ENCODE measurements around the gene MIF4GD. TPM values are rescaled to one million over a fixed set of nuclear protein-coding genes. Genes with fewer than 3 reads are reported as not detected.

Gene MIF4GD
- total and polyA plus RNA-seq, 9 of the 15 experiments (the other 6 are each of a cell fraction or from before 2014, with no cell fraction given): 11.8 to 63.8 (median 28.1) TPM

GRCh38 chr17:75289832-75290337, 18.9 kb upstream of the MIF4GD start (continued):
- TF ChIP-seq HNRNPLL (IDR thresholded peaks at IDR 0.05; ENCODE audit: low read depth, low read length, poor library complexity, severe bottlenecking) (no peak), ZNF224 (CRISPR knock-in tag; IDR thresholded peaks at IDR 0.05) (no peak), ZNF785 (CRISPR knock-in tag; IDR thresholded peaks at IDR 0.05) (no peak), POLR2H (tag; IDR thresholded peaks at IDR 0.05; ENCODE audit: low read depth) (peak; percentile 88), ZNF143 (CRISPR knock-in tag; IDR thresholded peaks at IDR 0.05) (no peak), MCM3 (IDR thresholded peaks at IDR 0.05) (no peak), NR2F6 (CRISPR knock-in tag; IDR thresholded peaks at IDR 0.05) (no peak), ZNF584 (CRISPR knock-in tag; IDR thresholded peaks at IDR 0.05; ENCODE audit: low read depth) (no peak), ATF2 (CRISPR knock-in tag; IDR thresholded peaks at IDR 0.05) (no peak), LCOR (CRISPR knock-in tag; IDR thresholded peaks at IDR 0.05) (no peak; the same call in 1 of the 2 replicates), ZNF121 (CRISPR knock-in tag; conservative IDR thresholded peaks at IDR 0.05) (no peak), XRCC3 (IDR thresholded peaks at IDR 0.05) (no peak), CUX1 (CRISPR knock-in tag; IDR thresholded peaks at IDR 0.05) (no peak)
- TF ChIP-seq, protein P1, sequence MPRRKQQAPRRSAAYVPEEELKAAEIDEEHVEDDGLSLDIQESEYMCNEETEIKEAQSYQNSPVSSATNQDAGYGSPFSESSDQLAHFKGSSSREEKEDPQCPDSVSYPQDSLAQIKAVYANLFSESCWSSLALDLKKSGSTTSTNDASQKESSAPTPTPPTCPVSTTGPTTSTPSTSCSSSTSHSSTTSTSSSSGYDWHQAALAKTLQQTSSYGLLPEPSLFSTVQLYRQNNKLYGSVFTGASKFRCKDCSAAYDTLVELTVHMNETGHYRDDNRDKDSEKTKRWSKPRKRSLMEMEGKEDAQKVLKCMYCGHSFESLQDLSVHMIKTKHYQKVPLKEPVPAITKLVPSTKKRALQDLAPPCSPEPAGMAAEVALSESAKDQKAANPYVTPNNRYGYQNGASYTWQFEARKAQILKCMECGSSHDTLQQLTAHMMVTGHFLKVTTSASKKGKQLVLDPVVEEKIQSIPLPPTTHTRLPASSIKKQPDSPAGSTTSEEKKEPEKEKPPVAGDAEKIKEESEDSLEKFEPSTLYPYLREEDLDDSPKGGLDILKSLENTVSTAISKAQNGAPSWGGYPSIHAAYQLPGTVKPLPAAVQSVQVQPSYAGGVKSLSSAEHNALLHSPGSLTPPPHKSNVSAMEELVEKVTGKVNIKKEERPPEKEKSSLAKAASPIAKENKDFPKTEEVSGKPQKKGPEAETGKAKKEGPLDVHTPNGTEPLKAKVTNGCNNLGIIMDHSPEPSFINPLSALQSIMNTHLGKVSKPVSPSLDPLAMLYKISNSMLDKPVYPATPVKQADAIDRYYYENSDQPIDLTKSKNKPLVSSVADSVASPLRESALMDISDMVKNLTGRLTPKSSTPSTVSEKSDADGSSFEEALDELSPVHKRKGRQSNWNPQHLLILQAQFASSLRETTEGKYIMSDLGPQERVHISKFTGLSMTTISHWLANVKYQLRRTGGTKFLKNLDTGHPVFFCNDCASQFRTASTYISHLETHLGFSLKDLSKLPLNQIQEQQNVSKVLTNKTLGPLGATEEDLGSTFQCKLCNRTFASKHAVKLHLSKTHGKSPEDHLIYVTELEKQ (CRISPR knock-in tag; IDR thresholded peaks at IDR 0.05): no peak
- TF ChIP-seq, protein P2, sequence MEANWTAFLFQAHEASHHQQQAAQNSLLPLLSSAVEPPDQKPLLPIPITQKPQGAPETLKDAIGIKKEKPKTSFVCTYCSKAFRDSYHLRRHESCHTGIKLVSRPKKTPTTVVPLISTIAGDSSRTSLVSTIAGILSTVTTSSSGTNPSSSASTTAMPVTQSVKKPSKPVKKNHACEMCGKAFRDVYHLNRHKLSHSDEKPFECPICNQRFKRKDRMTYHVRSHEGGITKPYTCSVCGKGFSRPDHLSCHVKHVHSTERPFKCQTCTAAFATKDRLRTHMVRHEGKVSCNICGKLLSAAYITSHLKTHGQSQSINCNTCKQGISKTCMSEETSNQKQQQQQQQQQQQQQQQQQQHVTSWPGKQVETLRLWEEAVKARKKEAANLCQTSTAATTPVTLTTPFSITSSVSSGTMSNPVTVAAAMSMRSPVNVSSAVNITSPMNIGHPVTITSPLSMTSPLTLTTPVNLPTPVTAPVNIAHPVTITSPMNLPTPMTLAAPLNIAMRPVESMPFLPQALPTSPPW (CRISPR knock-in tag; IDR thresholded peaks at IDR 0.05): peak; percentile 65
- TF ChIP-seq, protein P3, sequence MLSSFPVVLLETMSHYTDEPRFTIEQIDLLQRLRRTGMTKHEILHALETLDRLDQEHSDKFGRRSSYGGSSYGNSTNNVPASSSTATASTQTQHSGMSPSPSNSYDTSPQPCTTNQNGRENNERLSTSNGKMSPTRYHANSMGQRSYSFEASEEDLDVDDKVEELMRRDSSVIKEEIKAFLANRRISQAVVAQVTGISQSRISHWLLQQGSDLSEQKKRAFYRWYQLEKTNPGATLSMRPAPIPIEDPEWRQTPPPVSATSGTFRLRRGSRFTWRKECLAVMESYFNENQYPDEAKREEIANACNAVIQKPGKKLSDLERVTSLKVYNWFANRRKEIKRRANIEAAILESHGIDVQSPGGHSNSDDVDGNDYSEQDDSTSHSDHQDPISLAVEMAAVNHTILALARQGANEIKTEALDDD (IDR thresholded peaks at IDR 0.05): 0 out of 2 replicates have a peak, but pooled peaks have one; percentile 52

All from K562 (cell line).